Measurements from ENCODE around the gene CATSPERD.

The CATSPERD gene

DNA sequence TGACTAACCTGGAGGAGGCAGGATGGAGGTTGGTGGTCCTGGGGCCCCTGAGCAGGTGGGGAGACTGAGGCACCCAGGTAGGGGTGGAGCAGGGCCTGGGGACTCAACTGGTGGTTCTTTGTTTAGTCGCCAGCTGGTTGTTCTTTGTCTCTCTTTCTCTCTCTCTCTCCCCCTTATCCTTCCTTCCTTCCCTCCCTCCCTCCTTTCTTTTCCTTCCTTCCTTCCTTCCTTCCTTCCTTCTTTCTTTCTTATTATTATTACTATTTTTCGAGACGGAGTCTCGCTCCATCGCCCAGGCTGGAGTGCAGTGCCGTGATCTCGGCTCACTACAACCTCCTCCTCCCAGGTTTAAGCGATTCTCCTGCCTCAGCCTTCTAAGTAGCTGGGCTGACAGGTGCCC, 77.8 kb downstream of the CATSPERD start:
- H3K4me1 ChIP-seq = no peaks in the 10 kb centered on the region
- no peaks in the 10 kb centered on the region for H3K79me2 ChIP-seq
- H3K27ac ChIP-seq = no peak overlapping the region
- TF ChIP-seq, protein P1, sequence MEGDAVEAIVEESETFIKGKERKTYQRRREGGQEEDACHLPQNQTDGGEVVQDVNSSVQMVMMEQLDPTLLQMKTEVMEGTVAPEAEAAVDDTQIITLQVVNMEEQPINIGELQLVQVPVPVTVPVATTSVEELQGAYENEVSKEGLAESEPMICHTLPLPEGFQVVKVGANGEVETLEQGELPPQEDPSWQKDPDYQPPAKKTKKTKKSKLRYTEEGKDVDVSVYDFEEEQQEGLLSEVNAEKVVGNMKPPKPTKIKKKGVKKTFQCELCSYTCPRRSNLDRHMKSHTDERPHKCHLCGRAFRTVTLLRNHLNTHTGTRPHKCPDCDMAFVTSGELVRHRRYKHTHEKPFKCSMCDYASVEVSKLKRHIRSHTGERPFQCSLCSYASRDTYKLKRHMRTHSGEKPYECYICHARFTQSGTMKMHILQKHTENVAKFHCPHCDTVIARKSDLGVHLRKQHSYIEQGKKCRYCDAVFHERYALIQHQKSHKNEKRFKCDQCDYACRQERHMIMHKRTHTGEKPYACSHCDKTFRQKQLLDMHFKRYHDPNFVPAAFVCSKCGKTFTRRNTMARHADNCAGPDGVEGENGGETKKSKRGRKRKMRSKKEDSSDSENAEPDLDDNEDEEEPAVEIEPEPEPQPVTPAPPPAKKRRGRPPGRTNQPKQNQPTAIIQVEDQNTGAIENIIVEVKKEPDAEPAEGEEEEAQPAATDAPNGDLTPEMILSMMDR (IDR thresholded peaks at IDR 0.05) = no peak
- no peaks in the 10 kb centered on the region for H3K27me3 ChIP-seq (ENCODE audit: control insufficient read depth, insufficient read depth, low read length)
- no peak overlapping the region for H2AFZ ChIP-seq
- H3K4me2 ChIP-seq (ENCODE audit: low read length) = no peak overlapping the region
- H3K9ac ChIP-seq = no peak overlapping the region
- no peak overlapping the region for H3K4me3 ChIP-seq (ENCODE audit: low read depth, low read length)
- H3K36me3 ChIP-seq (ENCODE audit: control insufficient read depth, insufficient read depth, low read length) = no peaks in the 10 kb centered on the region
- no peaks in the 10 kb centered on the region for H3K9me3 ChIP-seq (ENCODE audit: control insufficient read depth, low read length)

GRCh38 chr19:5799247-5800241, 79.1 kb downstream of the CATSPERD start:
- Histone ChIP-seq H2AFZ (no peak overlapping the region), H3K4me3 (ENCODE audit: low read depth, low read length) (no peak overlapping the region), H3K4me1 (peaks cover 2% of the 10 kb centered on the region), H3K27ac (no peak overlapping the region), H3K36me3 (ENCODE audit: control insufficient read depth, insufficient read depth, low read length) (no peaks in the 10 kb centered on the region), H3K79me2 (no peaks in the 10 kb centered on the region), H3K4me2 (ENCODE audit: low read length) (no peak overlapping the region), H3K9ac (no peak overlapping the region), H3K9me3 (ENCODE audit: control insufficient read depth, low read length) (no peaks in the 10 kb centered on the region), H3K27me3 (ENCODE audit: control insufficient read depth, insufficient read depth, low read length) (no peaks in the 10 kb centered on the region)
- TF ChIP-seq, protein P1 (IDR thresholded peaks at IDR 0.05) = no peak

DNA sequence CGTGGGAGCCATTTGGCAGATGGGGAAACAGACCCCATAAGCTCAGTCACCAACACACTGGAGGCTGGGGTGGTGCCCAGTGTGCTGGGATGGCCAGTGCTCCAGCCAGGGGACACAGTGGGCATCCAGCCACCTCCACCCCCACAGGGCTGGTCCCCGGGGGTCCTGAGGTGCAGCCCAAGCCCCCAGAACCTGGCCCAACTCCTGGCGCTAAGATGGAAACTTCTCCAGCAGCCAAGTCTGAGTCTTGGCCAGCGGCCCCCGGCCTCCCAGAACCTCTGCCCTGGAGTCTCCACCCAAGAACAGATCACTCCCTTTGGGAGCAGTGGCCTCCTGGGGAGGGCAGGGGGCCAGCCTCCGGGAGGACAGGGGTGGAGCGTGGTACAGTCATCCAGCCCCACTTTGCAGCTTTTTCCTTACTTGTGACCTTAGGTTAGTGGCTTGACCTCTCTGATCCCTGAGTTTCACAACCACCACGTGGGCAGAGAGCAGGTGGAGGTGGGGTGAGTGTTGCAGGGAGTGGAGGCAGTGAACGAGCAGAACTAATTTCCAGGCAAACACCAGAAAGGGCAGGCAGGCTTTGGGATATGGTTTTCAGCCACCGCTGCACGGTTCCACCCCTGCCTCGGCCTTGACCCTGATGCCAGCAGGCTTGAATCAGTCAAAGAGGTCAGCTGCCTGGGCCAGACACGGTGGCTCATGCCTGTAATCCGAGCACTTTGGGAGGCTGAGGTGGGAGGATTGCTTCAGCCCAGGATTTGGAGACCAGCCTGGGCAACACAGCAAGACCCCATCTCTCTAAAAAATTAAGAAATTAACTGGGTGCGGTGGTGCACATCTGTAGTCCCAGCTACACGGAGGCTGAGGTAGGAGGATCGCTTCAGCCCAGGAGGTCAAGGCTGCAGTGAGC, 80.2 kb downstream of the CATSPERD start:
- Histone ChIP-seq H3K4me2 (ENCODE audit: low read length) (no peak overlapping the region), H3K4me3 (ENCODE audit: low read depth, low read length) (no peak overlapping the region), H3K4me1 (peaks cover 2% of the 10 kb centered on the region), H3K27me3 (ENCODE audit: control insufficient read depth, insufficient read depth, low read length) (no peaks in the 10 kb centered on the region), H3K79me2 (no peaks in the 10 kb centered on the region), H3K36me3 (ENCODE audit: control insufficient read depth, insufficient read depth, low read length) (no peaks in the 10 kb centered on the region), H3K9me3 (ENCODE audit: control insufficient read depth, low read length) (no peaks in the 10 kb centered on the region), H2AFZ (no peak overlapping the region), H3K9ac (no peak overlapping the region), H3K27ac (no peak overlapping the region)
- TF ChIP-seq, protein P1 (IDR thresholded peaks at IDR 0.05) = no peak

- Histone ChIP-seq H3K27ac (no peak overlapping the region), H3K36me3 (ENCODE audit: control insufficient read depth, insufficient read depth, low read length) (no peaks in the 10 kb centered on the region), H3K79me2 (no peaks in the 10 kb centered on the region), H3K4me3 (ENCODE audit: low read depth, low read length) (no peak overlapping the region), H3K9me3 (ENCODE audit: control insufficient read depth, low read length) (no peaks in the 10 kb centered on the region), H2AFZ (no peak overlapping the region), H3K4me1 (peaks cover 2% of the 10 kb centered on the region), H3K9ac (no peak overlapping the region), H3K4me2 (ENCODE audit: low read length) (no peak overlapping the region), H3K27me3 (ENCODE audit: control insufficient read depth, insufficient read depth, low read length) (no peaks in the 10 kb centered on the region)
- TF ChIP-seq, protein P1 (IDR thresholded peaks at IDR 0.05) = no peak
These were observed 81.6 kb downstream of the CATSPERD start for GRCh38 chr19:5801796-5802619.
